ENCODE results near the gene RAB11FIP4.

DNA sequence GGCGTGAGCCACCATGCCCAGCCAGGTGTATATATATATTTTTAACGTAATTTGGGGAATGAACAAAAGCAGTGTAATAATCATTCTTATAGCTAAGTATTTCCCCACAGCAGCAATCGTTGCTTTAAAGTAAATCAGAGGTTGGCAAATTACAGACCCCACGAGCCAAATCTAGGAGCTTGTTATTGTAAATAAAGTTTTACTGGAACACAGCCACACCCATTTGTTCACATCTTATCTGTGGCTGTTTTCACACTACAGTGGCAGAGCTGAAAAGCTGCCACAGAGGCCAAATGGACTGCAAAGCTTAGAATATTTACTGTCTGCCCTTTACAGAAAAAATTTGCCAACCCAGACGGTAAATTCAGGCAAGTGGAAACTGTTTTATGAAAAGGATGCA lies 50.8 kb downstream of the RAB11FIP4 start:
- TF ChIP-seq KDM1A (IDR thresholded peaks at IDR 0.05) (no peak), PYGO2 (tag; IDR thresholded peaks at IDR 0.05) (no peak), CHD2 (IDR thresholded peaks at IDR 0.05; ENCODE audit: low read depth, low read length) (no peak), ZNF232 (CRISPR knock-in tag; IDR thresholded peaks at IDR 0.05) (no peak), POLR2AphosphoS5 (IDR thresholded peaks at IDR 0.05; ENCODE audit: control insufficient read depth, insufficient read depth, low read depth, low read length) (no peak), EP300 (IDR thresholded peaks at IDR 0.05; ENCODE audit: low read length) (no peak), POLR2A (conservative IDR thresholded peaks at IDR 0.05) (no peak)
- TF ChIP-seq, protein P1, sequence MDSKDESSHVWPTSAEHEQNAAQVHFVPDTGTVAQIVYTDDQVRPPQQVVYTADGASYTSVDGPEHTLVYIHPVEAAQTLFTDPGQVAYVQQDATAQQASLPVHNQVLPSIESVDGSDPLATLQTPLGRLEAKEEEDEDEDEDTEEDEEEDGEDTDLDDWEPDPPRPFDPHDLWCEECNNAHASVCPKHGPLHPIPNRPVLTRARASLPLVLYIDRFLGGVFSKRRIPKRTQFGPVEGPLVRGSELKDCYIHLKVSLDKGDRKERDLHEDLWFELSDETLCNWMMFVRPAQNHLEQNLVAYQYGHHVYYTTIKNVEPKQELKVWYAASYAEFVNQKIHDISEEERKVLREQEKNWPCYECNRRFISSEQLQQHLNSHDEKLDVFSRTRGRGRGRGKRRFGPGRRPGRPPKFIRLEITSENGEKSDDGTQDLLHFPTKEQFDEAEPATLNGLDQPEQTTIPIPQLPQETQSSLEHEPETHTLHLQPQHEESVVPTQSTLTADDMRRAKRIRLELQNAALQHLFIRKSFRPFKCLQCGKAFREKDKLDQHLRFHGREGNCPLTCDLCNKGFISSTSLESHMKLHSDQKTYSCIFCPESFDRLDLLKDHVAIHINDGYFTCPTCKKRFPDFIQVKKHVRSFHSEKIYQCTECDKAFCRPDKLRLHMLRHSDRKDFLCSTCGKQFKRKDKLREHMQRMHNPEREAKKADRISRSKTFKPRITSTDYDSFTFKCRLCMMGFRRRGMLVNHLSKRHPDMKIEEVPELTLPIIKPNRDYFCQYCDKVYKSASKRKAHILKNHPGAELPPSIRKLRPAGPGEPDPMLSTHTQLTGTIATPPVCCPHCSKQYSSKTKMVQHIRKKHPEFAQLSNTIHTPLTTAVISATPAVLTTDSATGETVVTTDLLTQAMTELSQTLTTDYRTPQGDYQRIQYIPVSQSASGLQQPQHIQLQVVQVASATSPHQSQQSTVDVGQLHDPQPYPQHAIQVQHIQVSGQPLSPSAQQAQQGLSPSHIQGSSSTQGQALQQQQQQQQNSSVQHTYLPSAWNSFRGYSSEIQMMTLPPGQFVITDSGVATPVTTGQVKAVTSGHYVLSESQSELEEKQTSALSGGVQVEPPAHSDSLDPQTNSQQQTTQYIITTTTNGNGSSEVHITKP (IDR thresholded peaks at IDR 0.05; ENCODE audit: partially characterized antibody): no peak
- TF ChIP-seq, protein P2, sequence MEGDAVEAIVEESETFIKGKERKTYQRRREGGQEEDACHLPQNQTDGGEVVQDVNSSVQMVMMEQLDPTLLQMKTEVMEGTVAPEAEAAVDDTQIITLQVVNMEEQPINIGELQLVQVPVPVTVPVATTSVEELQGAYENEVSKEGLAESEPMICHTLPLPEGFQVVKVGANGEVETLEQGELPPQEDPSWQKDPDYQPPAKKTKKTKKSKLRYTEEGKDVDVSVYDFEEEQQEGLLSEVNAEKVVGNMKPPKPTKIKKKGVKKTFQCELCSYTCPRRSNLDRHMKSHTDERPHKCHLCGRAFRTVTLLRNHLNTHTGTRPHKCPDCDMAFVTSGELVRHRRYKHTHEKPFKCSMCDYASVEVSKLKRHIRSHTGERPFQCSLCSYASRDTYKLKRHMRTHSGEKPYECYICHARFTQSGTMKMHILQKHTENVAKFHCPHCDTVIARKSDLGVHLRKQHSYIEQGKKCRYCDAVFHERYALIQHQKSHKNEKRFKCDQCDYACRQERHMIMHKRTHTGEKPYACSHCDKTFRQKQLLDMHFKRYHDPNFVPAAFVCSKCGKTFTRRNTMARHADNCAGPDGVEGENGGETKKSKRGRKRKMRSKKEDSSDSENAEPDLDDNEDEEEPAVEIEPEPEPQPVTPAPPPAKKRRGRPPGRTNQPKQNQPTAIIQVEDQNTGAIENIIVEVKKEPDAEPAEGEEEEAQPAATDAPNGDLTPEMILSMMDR (IDR thresholded peaks at IDR 0.05 in 2 of 3, conservative IDR thresholded peaks at IDR 0.05 in 1 of 3; ENCODE audit: insufficient read depth in 2 of 3, low read depth in 1 of 3, low read length in 3 of 3): no peak
- TF ChIP-seq, protein P3, sequence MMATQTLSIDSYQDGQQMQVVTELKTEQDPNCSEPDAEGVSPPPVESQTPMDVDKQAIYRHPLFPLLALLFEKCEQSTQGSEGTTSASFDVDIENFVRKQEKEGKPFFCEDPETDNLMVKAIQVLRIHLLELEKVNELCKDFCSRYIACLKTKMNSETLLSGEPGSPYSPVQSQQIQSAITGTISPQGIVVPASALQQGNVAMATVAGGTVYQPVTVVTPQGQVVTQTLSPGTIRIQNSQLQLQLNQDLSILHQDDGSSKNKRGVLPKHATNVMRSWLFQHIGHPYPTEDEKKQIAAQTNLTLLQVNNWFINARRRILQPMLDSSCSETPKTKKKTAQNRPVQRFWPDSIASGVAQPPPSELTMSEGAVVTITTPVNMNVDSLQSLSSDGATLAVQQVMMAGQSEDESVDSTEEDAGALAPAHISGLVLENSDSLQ (IDR thresholded peaks at IDR 0.05): no peak
- TF ChIP-seq, protein P4, sequence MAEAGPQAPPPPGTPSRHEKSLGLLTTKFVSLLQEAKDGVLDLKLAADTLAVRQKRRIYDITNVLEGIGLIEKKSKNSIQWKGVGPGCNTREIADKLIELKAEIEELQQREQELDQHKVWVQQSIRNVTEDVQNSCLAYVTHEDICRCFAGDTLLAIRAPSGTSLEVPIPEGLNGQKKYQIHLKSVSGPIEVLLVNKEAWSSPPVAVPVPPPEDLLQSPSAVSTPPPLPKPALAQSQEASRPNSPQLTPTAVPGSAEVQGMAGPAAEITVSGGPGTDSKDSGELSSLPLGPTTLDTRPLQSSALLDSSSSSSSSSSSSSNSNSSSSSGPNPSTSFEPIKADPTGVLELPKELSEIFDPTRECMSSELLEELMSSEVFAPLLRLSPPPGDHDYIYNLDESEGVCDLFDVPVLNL (CRISPR knock-in tag; IDR thresholded peaks at IDR 0.05; ENCODE audit: low read depth): no peak

Data from K562 (cell line).